ENCODE data around the gene AWAT1. TPM values are rescaled to one million over a fixed set of nuclear protein-coding genes. Genes with fewer than 3 reads are reported as not detected.

Gene AWAT1
- polyA plus RNA-seq, 1 donor (not counting 4 experiments of a cell fraction or from before 2014, with no cell fraction given) = not detected

- no peaks in the 10 kb centered on the region for H3K79me2 ChIP-seq (ENCODE audit: control insufficient read depth, insufficient read depth, low read length)
- no peak within 1 kb of the TSS for H3K4me2 ChIP-seq (ENCODE audit: control insufficient read depth, extremely low read depth, insufficient read depth, low read depth, low read length)
- H3K4me3 ChIP-seq (ENCODE audit: control insufficient read depth in 2 of 3, extremely low read depth in 1 of 3, insufficient read depth in 2 of 3, low read depth in 1 of 3, low read length in 3 of 3) = no peak within 1 kb of the TSS
- DNase-seq (ENCODE audit: low read depth, low spot score) (no peak), FAIRE-seq (no peak)
- H3K9me3 ChIP-seq (ENCODE audit: control insufficient read depth, low read depth, low read length) = peaks cover 2% of the 10 kb centered on the region
- H3K27me3 ChIP-seq (ENCODE audit: control insufficient read depth, extremely low read depth, insufficient read depth, low read length) = no peaks in the 10 kb centered on the region
- no peak within 1 kb of the TSS for H3K9ac ChIP-seq (ENCODE audit: control insufficient read depth, extremely low read depth, insufficient read depth, low read length)
- no peaks in the 10 kb centered on the region for H3K4me1 ChIP-seq (ENCODE audit: control insufficient read depth, extremely low read depth, insufficient read depth, low read length)
- dilution Hi-C loops (cut with MboI; ENCODE audit: extremely low pct_ligation_motif_present, low sequenced_read_pairs) = no loop called here
- peaks cover 0 to 4% of the 10 kb centered on the region in 2 experiments for H3K36me3 ChIP-seq (ENCODE audit: control insufficient read depth in 2 of 2, extremely low read depth in 1 of 2, insufficient read depth in 2 of 2, low read length in 2 of 2)
- H3K27ac ChIP-seq (ENCODE audit: control insufficient read depth, insufficient read depth, low read length) = no peak within 1 kb of the TSS
- no peak within 1 kb of the TSS for H2AFZ ChIP-seq (ENCODE audit: control insufficient read depth, low read length)
- H3K9me1 ChIP-seq (ENCODE audit: control insufficient read depth, extremely low read depth, insufficient read depth, low read length) = no peaks in the 10 kb centered on the region
- TF ChIP-seq CTCF (optimal IDR thresholded peaks at IDR 0.05 in 1 of 3, IDR thresholded peaks at IDR 0.05 in 1 of 3, conservative IDR thresholded peaks at IDR 0.05 in 1 of 3; ENCODE audit: extremely low read depth in 1 of 3, insufficient read depth in 2 of 3, low read length in 3 of 3) (no peak), EZH2 (IDR thresholded peaks at IDR 0.05; ENCODE audit: low read length) (no peak)
- no peaks in the 10 kb centered on the region for H4K20me1 ChIP-seq (ENCODE audit: control insufficient read depth, extremely low read depth, insufficient read depth, low read length)
Measured at GRCh38 chrX:70281951-70282350, 47.5 kb downstream of the AWAT1 start, which contains the start of gene RAB41. Gene RAB41 (plus strand): TSS chrX:70282172. CDS start chrX:70282218, 46 bp downstream.

GRCh38 chrX:70289168-70289792, 54.8 kb downstream of the AWAT1 start:
- H3K27me3 ChIP-seq (ENCODE audit: control insufficient read depth, extremely low read depth, insufficient read depth, low read length) = no peaks in the 10 kb centered on the region
- no peaks in the 10 kb centered on the region for H3K9me1 ChIP-seq (ENCODE audit: control insufficient read depth, extremely low read depth, insufficient read depth, low read length)
- H2AFZ ChIP-seq (ENCODE audit: control insufficient read depth, low read length) = peak overlapping the region; percentile 81
- H3K9me3 ChIP-seq (ENCODE audit: control insufficient read depth, low read depth, low read length) = no peaks in the 10 kb centered on the region
- peak overlapping the region; percentile 76 for H3K9ac ChIP-seq (ENCODE audit: control insufficient read depth, extremely low read depth, insufficient read depth, low read length)
- no peak for TF ChIP-seq EZH2 (IDR thresholded peaks at IDR 0.05; ENCODE audit: low read length)
- no peak for TF ChIP-seq CTCF (optimal IDR thresholded peaks at IDR 0.05 in 1 of 3, IDR thresholded peaks at IDR 0.05 in 1 of 3, conservative IDR thresholded peaks at IDR 0.05 in 1 of 3; ENCODE audit: extremely low read depth in 1 of 3, insufficient read depth in 2 of 3, low read length in 3 of 3)
- peak overlapping the region; percentile 82 for H3K4me2 ChIP-seq (ENCODE audit: control insufficient read depth, extremely low read depth, insufficient read depth, low read depth, low read length)
- H3K27ac ChIP-seq (ENCODE audit: control insufficient read depth, insufficient read depth, low read length) = peak overlapping the region; percentile 52
- peaks cover 14% of the 10 kb centered on the region for H3K79me2 ChIP-seq (ENCODE audit: control insufficient read depth, insufficient read depth, low read length)
- H3K4me3 ChIP-seq (ENCODE audit: control insufficient read depth in 2 of 3, extremely low read depth in 1 of 3, insufficient read depth in 2 of 3, low read depth in 1 of 3, low read length in 3 of 3) = peak overlapping the region; percentile 48 to 82 (median 77)
- H3K4me1 ChIP-seq (ENCODE audit: control insufficient read depth, extremely low read depth, insufficient read depth, low read length) = peaks cover 15% of the 10 kb centered on the region
- FAIRE-seq (no peak), DNase-seq (ENCODE audit: low read depth, low spot score) (no peak)
- dilution Hi-C loops (cut with MboI; ENCODE audit: extremely low pct_ligation_motif_present, low sequenced_read_pairs) = no loop called here
- peaks cover 0 to 4% of the 10 kb centered on the region in 2 experiments for H3K36me3 ChIP-seq (ENCODE audit: control insufficient read depth in 2 of 2, extremely low read depth in 1 of 2, insufficient read depth in 2 of 2, low read length in 2 of 2)
- no peaks in the 10 kb centered on the region for H4K20me1 ChIP-seq (ENCODE audit: control insufficient read depth, extremely low read depth, insufficient read depth, low read length)

Small RNAs within 50 kb of the gene (small RNA-seq; reads per million reads assigned to genes)
- 0 to 1.3 (median 0.25) reads per million in 3 experiments for gene RNA5SP507 (ENCODE audit: insufficient read length in 3 of 3, low read depth in 3 of 3, low replicate concordance in 1 of 3)

Other genes starting within 250 kb of the AWAT1 start
- gene AWAT2, start 184.7 kb upstream of the AWAT1 start, polyA plus RNA-seq = not detected in 3 replicates
- not detected in 3 replicates for gene OTUD6A, start 172.2 kb upstream of the AWAT1 start, polyA plus RNA-seq
- gene IGBP1, start 101.2 kb upstream of the AWAT1 start, polyA plus RNA-seq = 48.3 to 65.5 TPM (median 62.5 TPM) in 3 replicates
- not detected in 3 replicates for gene DGAT2L6, start 57.2 kb upstream of the AWAT1 start, polyA plus RNA-seq
- gene P2RY4, start 25.5 kb downstream of the AWAT1 start, polyA plus RNA-seq = 0.06 to 0.09 TPM in 2 of 3 replicates, not detected in the other
- gene ARR3, start 33.7 kb downstream of the AWAT1 start, polyA plus RNA-seq = not detected in 3 replicates
- not detected in 3 replicates for gene RAB41, start 47.5 kb downstream of the AWAT1 start, polyA plus RNA-seq
- 102 to 127 TPM (median 109 TPM) in 3 replicates for gene PDZD11, start 55.3 kb downstream of the AWAT1 start, polyA plus RNA-seq
- 1.1 to 7.1 TPM (median 6.6 TPM) in 3 replicates for gene KIF4A, start 55.4 kb downstream of the AWAT1 start, polyA plus RNA-seq
- gene GDPD2, start 188.7 kb downstream of the AWAT1 start, polyA plus RNA-seq = 4.4 to 22.1 TPM (median 7.2 TPM) in 3 replicates
- gene DLG3, start 210.2 kb downstream of the AWAT1 start, polyA plus RNA-seq = 5.9 to 10.1 TPM (median 8.7 TPM) in 3 replicates

All from keratinocyte (primary cell).